GM12801 (cell line): ENCODE data around the gene LHPP.

Experiments used
- CTCF ChIP-seq: IDR thresholded peaks from one replicate; pipeline ENCODE4 v1.5.1; 2011; ENCODE audit warnings: control low read depth; ENCODE audit not compliant: insufficient read length; ENCODE audit errors: extremely low read depth

Gene LHPP

GRCh38 chr10:124495725-124496124 is 34.1 kb downstream of the LHPP start:
- no peak for TF ChIP-seq CTCF

GRCh38 chr10:124496150-124496549 is 34.5 kb downstream of the LHPP start:
- TF ChIP-seq CTCF, result no peak

GRCh38 chr10:124496620-124497019 is 35.0 kb downstream of the LHPP start:
- no peak for TF ChIP-seq CTCF

- no peak for TF ChIP-seq CTCF
These were observed 35.7 kb downstream of the LHPP start for GRCh38 chr10:124497196-124497881.

GRCh38 chr10:124498056-124498455 is 36.4 kb downstream of the LHPP start:
- TF ChIP-seq CTCF, result no peak

- TF ChIP-seq CTCF, result no peak
These were observed 39.1 kb downstream of the LHPP start for GRCh38 chr10:124500757-124501156.

GRCh38 chr10:124504711-124505110 is 43.1 kb downstream of the LHPP start:
- no peak for TF ChIP-seq CTCF
